NT2/D1 (cell line): Measurements from ENCODE around the gene RPL27.

Source experiments
- DNase-seq: peaks from one replicate; pipeline ENCODE4 v3.0.0-alpha.2; 2011; ENCODE audit warnings: low read depth, low spot score
- H3K27me3 ChIP-seq: 2 replicates; pipeline ENCODE4 v1.6.0; 2011; ENCODE audit warnings: mild to moderate bottlenecking; ENCODE audit not compliant: insufficient read length, insufficient read depth
- H3K36me3 ChIP-seq: 2 replicates; pipeline ENCODE4 v1.6.1; 2011; ENCODE audit warnings: mild to moderate bottlenecking, low read length, mixed read lengths; ENCODE audit not compliant: insufficient read depth, insufficient read length
- H3K4me1 ChIP-seq: 2 replicates; pipeline ENCODE4 v1.5.1; 2011; ENCODE audit not compliant: insufficient read depth, insufficient read length
- H3K4me3 ChIP-seq: 2 replicates; pipeline ENCODE4 v1.5.1; 2011; ENCODE audit warnings: low read depth; ENCODE audit not compliant: insufficient read length
- H3K9ac ChIP-seq: 2 replicates; pipeline ENCODE4 v1.6.0; 2011; ENCODE audit warnings: low read depth; ENCODE audit not compliant: insufficient read length
- H3K9me3 ChIP-seq: 2 replicates; pipeline ENCODE4 v1.5.1; 2011; ENCODE audit warnings: mild to moderate bottlenecking, low read length; ENCODE audit not compliant: insufficient read depth
- SUZ12 ChIP-seq: IDR thresholded peaks from 2 replicates; pipeline ENCODE4 v1.6.1; 2011; ENCODE audit not compliant: insufficient read length, insufficient read depth; ENCODE audit errors: extremely low read depth
- YY1 ChIP-seq: IDR thresholded peaks from 2 replicates; pipeline ENCODE4 v1.6.1; 2011; ENCODE audit not compliant: insufficient read length, insufficient read depth
- ZNF274 ChIP-seq: IDR thresholded peaks from 2 replicates; pipeline ENCODE4 v1.6.1; 2011; ENCODE audit warnings: mild to moderate bottlenecking, low read depth, low read length

Gene RPL27

DNA sequence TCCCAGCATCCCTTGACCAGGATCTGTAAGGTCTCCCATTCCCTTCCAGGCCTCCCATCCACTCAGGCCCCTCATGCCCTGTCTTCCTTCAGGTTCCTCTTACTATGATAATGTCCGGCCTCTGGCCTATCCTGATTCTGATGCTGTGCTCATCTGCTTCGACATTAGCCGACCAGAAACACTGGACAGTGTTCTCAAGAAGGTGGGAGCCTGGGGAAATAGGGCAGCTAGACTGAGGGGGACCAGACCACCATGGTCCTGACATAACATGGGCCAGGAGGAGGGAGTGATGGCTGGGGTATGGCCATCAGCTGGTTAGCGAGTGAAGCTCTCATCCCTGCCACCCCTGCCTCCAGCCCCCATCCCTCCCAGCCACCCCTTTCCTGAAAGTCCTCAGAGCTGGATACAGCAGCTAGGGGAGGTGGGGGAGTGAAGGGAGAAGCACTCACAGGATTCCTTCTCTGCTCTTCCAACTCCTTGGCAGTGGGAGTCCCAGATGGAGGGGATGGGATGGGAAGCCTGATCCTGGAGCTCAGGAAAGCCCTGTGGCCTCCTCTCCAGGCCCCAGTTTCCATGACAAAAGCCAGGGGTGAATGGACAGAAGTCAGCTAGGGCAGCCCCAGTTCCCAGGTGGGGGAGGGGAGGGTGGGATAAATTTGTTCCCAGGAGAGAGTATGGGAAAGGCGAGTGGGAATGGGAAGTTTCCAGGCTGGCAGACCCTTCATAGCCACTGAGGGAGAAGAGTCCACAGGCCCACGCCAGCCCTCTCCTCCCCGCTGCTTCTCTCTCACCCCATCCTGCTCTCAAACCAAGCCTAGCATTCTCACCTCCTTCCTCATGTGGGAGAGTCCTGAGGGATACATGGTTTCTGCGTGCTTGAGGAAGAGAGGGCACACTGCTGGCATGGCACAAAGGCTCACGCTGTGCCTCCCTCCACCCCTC, 29.1 kb downstream of the RPL27 start:
- peak overlapping the region; percentile 68 for H3K9ac ChIP-seq
- H3K4me3 ChIP-seq = peak overlapping the region; percentile 8
- no peaks in the 10 kb centered on the region for H3K27me3 ChIP-seq
- no peaks in the 10 kb centered on the region for H3K9me3 ChIP-seq
- H3K4me1 ChIP-seq = peaks cover 23% of the 10 kb centered on the region
- H3K36me3 ChIP-seq = peaks cover 17% of the 10 kb centered on the region
- peak; percentile 77 for DNase-seq
- TF ChIP-seq ZNF274 (no peak), SUZ12 (no peak), YY1 (no peak)

DNA sequence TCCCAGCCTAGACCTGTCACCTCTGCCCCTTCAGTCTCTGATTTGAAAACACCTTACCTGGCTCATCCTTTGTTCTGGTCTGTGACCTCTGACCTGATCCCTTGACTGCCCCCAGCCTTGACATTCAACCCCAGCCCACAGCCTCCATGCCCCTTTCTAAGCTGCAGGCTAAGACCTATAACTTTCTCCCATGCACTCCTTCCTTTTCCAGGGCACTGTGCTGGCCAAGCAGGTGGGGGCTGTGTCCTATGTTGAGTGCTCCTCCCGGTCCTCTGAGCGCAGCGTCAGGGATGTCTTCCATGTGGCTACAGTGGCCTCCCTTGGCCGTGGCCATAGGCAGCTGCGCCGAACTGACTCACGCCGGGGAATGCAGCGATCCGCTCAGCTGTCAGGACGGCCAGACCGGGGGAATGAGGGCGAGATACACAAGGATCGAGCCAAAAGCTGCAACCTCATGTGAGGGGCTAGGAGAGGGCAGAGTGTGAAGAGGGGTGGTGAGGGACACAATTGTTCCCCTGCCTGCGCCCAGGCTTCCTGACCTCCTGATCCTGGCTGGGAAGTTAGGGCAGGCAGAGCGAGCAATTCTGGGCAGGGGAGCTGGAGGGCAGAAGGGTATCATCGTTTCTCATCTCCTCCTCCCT, 30.1 kb downstream of the RPL27 start:
- Histone ChIP-seq H3K27me3 (no peaks in the 10 kb centered on the region), H3K36me3 (peaks cover 17% of the 10 kb centered on the region), H3K4me1 (peaks cover 24% of the 10 kb centered on the region), H3K4me3 (no peak overlapping the region), H3K9ac (no peak overlapping the region), H3K9me3 (no peaks in the 10 kb centered on the region)
- TF ChIP-seq ZNF274 = no peak
- DNase-seq = no peak

DNA sequence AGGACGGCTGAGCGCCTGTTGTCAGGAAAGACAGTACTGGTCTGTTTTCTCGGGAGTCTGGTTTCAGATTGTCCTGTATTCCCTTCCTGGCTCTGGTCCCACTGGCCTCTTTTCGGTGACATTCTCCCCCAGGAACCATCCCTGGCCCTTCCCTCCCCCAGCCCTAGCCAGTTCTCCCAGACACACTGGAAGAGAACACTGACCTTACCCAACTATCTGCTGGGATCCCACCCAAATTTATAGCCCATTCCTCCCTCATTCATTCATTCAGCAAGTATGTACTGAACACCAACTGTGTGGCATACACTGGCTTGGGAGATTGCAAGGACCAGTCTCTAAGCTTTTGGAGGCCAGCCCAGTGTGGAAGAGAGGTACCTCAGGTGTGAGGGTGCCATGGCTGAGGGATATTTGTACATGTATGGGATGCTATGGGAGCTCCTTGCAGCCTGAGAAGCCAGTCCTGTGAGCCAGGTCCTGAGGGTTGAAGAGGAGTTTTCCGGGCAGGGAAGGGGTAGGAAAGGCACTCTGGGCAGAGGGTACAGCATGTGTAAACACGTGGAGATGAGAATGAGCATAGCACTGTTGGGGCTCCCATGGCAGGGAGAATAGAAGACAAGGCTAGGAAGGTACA, 32.0 kb downstream of the RPL27 start:
- TF ChIP-seq YY1 (no peak), ZNF274 (no peak), SUZ12 (no peak)
- DNase-seq = no peak
- H3K27me3 ChIP-seq = no peaks in the 10 kb centered on the region

DNA sequence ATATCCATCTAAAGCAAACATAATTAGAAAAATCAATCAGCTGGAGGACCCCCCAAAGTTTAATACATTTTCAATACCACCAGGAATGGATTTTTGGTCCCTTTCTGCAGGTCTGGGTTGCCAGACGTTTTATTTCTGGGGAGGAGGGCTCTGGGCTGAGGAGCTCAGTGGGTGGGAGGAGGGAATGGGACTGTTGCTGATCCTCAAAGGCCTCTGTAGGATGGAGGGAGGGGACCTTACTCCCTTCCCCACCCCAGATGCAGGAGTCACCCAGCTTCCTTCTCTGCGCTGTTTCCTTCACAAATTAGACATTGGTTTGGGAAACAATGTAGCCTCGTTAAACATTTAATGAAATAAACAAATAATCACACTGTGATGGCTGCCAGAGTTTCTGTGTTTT, 33.4 kb downstream of the RPL27 start:
- Histone ChIP-seq H3K27me3 (no peaks in the 10 kb centered on the region), H3K9me3 (no peaks in the 10 kb centered on the region), H3K4me3 (no peak overlapping the region), H3K36me3 (peaks cover 17% of the 10 kb centered on the region), H3K4me1 (peaks cover 33% of the 10 kb centered on the region), H3K9ac (no peak overlapping the region)
- TF ChIP-seq SUZ12 (no peak), YY1 (no peak), ZNF274 (no peak)
- no peak for DNase-seq

More for the DNA sequence above, 32.0 kb downstream of the RPL27 start:
- no peak overlapping the region for H3K9ac ChIP-seq
- peaks cover 33% of the 10 kb centered on the region for H3K4me1 ChIP-seq
- no peaks in the 10 kb centered on the region for H3K9me3 ChIP-seq
- H3K36me3 ChIP-seq = peaks cover 17% of the 10 kb centered on the region
- H3K4me3 ChIP-seq = no peak overlapping the region

DNA sequence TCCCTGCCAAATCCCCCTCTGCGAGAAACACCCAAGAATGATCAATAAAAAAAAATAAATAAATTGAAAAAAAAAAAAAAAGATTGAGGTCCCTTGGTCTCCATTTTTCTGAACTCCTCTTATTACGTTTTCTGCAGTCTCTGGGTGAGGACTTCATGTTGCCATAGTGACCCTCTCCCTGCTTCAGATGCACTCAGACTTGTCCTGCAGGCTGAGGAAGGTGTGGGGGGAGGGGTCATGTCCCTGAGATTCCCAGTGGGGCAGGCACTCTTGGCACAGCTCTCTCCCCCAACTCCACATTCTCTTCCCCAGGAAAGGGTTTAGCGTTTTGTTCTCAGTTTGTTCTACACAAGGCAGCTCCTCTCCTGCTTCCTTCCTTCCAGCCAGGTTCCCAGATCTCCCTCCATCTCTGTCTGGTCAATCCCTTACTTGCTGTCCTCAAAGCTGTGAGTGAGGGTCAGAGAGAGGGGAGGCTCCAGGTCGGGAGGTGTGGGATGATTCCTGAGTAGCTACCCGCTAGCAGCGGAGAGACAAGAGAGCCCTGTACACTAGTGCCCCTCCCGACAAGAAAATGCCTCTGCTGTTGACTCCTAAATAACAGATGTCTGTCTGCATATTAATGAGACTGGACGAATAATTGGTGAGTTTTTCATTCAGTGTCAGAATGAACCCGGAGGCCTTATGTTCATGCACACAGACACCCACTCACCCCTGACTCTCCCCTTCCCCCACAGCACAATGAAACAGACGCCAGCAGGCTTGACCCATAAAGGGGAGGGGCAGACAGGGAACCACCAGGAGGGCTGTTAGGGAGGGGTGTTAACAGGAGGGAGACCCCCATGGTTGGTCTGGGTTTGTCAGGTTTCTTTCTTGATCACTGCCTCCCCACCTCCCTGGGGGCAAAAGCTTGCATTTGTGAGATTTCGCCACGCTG, 36.0 kb downstream of the RPL27 start:
- Histone ChIP-seq H3K27me3 (no peaks in the 10 kb centered on the region), H3K36me3 (peaks cover 3% of the 10 kb centered on the region), H3K9ac (peak overlapping the region; percentile 52), H3K4me3 (peak overlapping the region; percentile 33), H3K9me3 (no peaks in the 10 kb centered on the region), H3K4me1 (peaks cover 25% of the 10 kb centered on the region)
- TF ChIP-seq ZNF274 (no peak), SUZ12 (no peak), YY1 (no peak)
- no peak for DNase-seq

DNA sequence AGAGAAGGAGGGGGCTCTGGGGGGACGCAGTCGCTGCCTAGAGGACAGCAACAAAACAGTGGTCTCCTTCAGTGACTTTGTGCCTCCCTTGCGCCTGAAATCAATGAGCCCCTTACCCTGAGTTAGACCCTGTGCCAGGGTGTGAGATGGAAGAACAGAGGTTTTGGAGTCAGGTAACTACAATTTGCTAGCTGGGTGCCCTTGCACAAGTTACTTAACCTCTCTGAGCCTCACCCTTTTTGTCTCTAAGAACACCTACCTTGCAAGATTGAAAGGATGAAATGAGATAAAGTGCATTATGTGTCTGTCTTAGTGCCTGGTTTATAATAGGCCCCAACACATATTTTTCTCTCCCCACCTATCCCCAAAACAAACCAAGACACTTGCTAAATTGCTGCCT, 36.7 kb downstream of the RPL27 start:
- TF ChIP-seq ZNF274 = no peak
- TF ChIP-seq YY1 = no peak
- TF ChIP-seq SUZ12 = no peak
- DNase-seq = no peak
- H3K9ac ChIP-seq = peak overlapping the region; percentile 52

More for the DNA sequence above, 36.7 kb downstream of the RPL27 start:
- H3K4me1 ChIP-seq = peaks cover 24% of the 10 kb centered on the region
- no peaks in the 10 kb centered on the region for H3K9me3 ChIP-seq
- no peaks in the 10 kb centered on the region for H3K27me3 ChIP-seq
- H3K4me3 ChIP-seq = peak overlapping the region; percentile 33
- peaks cover 3% of the 10 kb centered on the region for H3K36me3 ChIP-seq
